Testis (tissue), 2 donors: ENCODE measurements around the gene KIT.

Experiments used
- POLR2A ChIP-seq: fragments of 450-650 bp; IDR thresholded peaks from one replicate; pipeline ENCODE4 v1.6.1; 2017; ENCODE audit warnings: antibody characterized with exemption, mild to moderate bottlenecking, moderate library complexity
- TF ChIP-seq, protein P1 (sequence below), 3 experiments: fragments of 450-650 bp in 2 of 3; fragments of 200-600 bp in 1 of 3; sonication (generic) in 1 of 3; IDR thresholded peaks; one replicate each; pipeline ENCODE4 v1.5.1; 2016 to 2019; ENCODE audit warnings: antibody characterized with exemption in 3 of 3, mild to moderate bottlenecking in 2 of 3, moderate library complexity in 1 of 3

DNA sequence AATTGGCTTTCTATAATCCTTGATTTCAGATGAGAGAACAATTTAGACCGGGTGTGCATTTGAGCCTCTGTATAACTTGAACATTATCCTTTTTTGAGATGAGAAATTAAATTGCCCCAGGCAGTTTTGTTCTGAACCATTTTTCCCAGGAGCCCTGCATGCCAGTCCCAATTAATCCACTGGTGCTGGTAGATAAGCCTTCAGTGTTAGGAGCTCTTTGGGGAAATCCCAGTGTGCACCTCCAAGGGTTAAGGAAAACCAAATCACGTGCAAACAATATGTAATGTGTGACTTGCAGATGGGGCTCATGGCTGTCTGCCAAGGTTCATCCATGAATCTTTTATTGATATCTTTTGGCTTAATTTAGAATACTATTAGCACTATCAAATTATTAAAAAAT is 43.2 kb downstream of the KIT start:
- TF ChIP-seq, protein P1, sequence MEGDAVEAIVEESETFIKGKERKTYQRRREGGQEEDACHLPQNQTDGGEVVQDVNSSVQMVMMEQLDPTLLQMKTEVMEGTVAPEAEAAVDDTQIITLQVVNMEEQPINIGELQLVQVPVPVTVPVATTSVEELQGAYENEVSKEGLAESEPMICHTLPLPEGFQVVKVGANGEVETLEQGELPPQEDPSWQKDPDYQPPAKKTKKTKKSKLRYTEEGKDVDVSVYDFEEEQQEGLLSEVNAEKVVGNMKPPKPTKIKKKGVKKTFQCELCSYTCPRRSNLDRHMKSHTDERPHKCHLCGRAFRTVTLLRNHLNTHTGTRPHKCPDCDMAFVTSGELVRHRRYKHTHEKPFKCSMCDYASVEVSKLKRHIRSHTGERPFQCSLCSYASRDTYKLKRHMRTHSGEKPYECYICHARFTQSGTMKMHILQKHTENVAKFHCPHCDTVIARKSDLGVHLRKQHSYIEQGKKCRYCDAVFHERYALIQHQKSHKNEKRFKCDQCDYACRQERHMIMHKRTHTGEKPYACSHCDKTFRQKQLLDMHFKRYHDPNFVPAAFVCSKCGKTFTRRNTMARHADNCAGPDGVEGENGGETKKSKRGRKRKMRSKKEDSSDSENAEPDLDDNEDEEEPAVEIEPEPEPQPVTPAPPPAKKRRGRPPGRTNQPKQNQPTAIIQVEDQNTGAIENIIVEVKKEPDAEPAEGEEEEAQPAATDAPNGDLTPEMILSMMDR (IDR thresholded peaks at IDR 0.05): no peak
- no peak for TF ChIP-seq POLR2A
